ENCODE data around the gene WDFY2. TPM values are rescaled to one million over a fixed set of nuclear protein-coding genes. Genes with fewer than 3 reads are reported as not detected.

The WDFY2 gene
- total RNA-seq, 4 donors from 2014 or later, result 5.2 to 11.5 (median 8.5) TPM

- WGBS, 2 donors (ENCODE audit: low coverage in 1 of 2), result 100% methylated on average over 1 of the region's 1 CpG; no CpG with 5 or more reads in 1 of the 2 donors
- Histone ChIP-seq H3K36me3 (peaks cover 0 to 17% of the 10 kb centered on the region in 2 donors), H3K4me3 (no peak overlapping the region), H3K27ac (no peak overlapping the region), H3K9me3 (no peaks in the 10 kb centered on the region), H3K27me3 (no peaks in the 10 kb centered on the region), H3K4me1 (peaks cover 4 to 22% (median 18%) of the 10 kb centered on the region in 3 donors)
- TF ChIP-seq CTCF (IDR thresholded peaks at IDR 0.05), result no peak
- ATAC-seq, result no peak
Observed at GRCh38 chr13:51784097-51784496, 199.8 kb downstream of the WDFY2 start.

- 8 to 22% methylated on average over 4 to 5 of the region's 12 CpGs for WGBS, 2 donors (ENCODE audit: low coverage in 1 of 2)
- Histone ChIP-seq H3K27ac (peak overlapping the region in 3 of 4 donors; percentile 72 to 74 (median 73)), H3K4me1 (peaks cover 4 to 22% (median 18%) of the 10 kb centered on the region in 3 donors), H3K9me3 (no peaks in the 10 kb centered on the region), H3K27me3 (no peaks in the 10 kb centered on the region), H3K4me3 (peak overlapping the region in 1 of 2 donors; percentile 21), H3K36me3 (peaks cover 0 to 20% of the 10 kb centered on the region in 2 donors)
- ATAC-seq, result peak; percentile 56
- TF ChIP-seq POLR2AphosphoS5 (IDR thresholded peaks at IDR 0.05) (peak; percentile 27), CTCF (IDR thresholded peaks at IDR 0.05) (no peak)
Observed at GRCh38 chr13:51785712-51786424, 201.6 kb downstream of the WDFY2 start.

GRCh38 chr13:51786425-51787265 is 202.4 kb downstream of the WDFY2 start:
- WGBS, 2 donors (ENCODE audit: low coverage in 1 of 2), result 29 to 52% methylated on average over 7 to 9 of the region's 10 CpGs
- H3K36me3 ChIP-seq, result peaks cover 0 to 19% of the 10 kb centered on the region in 2 donors
- H3K4me1 ChIP-seq, result peaks cover 4 to 22% (median 18%) of the 10 kb centered on the region in 3 donors
- TF ChIP-seq POLR2A (IDR thresholded peaks at IDR 0.05), result no peak
- no peak for TF ChIP-seq POLR2AphosphoS5 (IDR thresholded peaks at IDR 0.05)
- no peak for TF ChIP-seq EP300 (IDR thresholded peaks at IDR 0.05)
- no peak for TF ChIP-seq CTCF (IDR thresholded peaks at IDR 0.05)
- peak overlapping the region in 1 of 2 donors; percentile 21 for H3K4me3 ChIP-seq
- peak; percentile 72 for ATAC-seq
- no peaks in the 10 kb centered on the region for H3K9me3 ChIP-seq
- peak overlapping the region; percentile 14 to 74 (median 72) for H3K27ac ChIP-seq
- H3K27me3 ChIP-seq, result no peaks in the 10 kb centered on the region

- no peaks in the 10 kb centered on the region for H3K9me3 ChIP-seq
- WGBS, 2 donors (ENCODE audit: low coverage in 1 of 2), result 53 to 78% methylated on average over 5 of the region's 6 CpGs
- peaks cover 0 to 39% of the 10 kb centered on the region in 2 donors for H3K36me3 ChIP-seq
- TF ChIP-seq EP300 (IDR thresholded peaks at IDR 0.05) (no peak), CTCF (IDR thresholded peaks at IDR 0.05) (no peak), POLR2A (IDR thresholded peaks at IDR 0.05) (no peak), POLR2AphosphoS5 (IDR thresholded peaks at IDR 0.05) (no peak)
- peak; percentile 60 for ATAC-seq
- no peak overlapping the region for H3K4me3 ChIP-seq
- H3K27me3 ChIP-seq, result no peaks in the 10 kb centered on the region
- H3K4me1 ChIP-seq, result peaks cover 0 to 13% (median 0%) of the 10 kb centered on the region in 3 donors
- H3K27ac ChIP-seq, result peak overlapping the region in 3 of 4 donors; percentile 54 to 66 (median 61)
Observed at GRCh38 chr13:51793570-51794271, 209.5 kb downstream of the WDFY2 start.
